Measurements from ENCODE around the gene RENBP. TPM values are rescaled to one million over a fixed set of nuclear protein-coding genes. Genes with fewer than 3 reads are reported as not detected.

The RENBP gene
- polyA plus RNA-seq, 4 donors: 5.1 to 114 (median 21.9) TPM

GRCh38 chrX:153973127-153974002 lies 28.9 kb upstream of the RENBP start:
- peak overlapping the region; percentile 94 to 97 (median 94) for H3K27ac ChIP-seq (ENCODE audit: low read depth in 1 of 3, low read length in 2 of 3)
- 27 to 45% (median 29%) methylated on average over 17 to 20 of the region's 20 CpGs for WGBS, 3 donors
- H3K9me3 ChIP-seq (ENCODE audit: control insufficient read depth in 2 of 2, insufficient read depth in 1 of 2, low read depth in 1 of 2, low read length in 1 of 2): no peaks in the 10 kb centered on the region
- peak in 1 of 2 donors; percentile 27 for DNase-seq
- H3K4me3 ChIP-seq (ENCODE audit: low read depth in 1 of 3, low read length in 3 of 3): peak overlapping the region; percentile 41 to 75 (median 54)
- peaks cover 0 to 13% (median 0%) of the 10 kb centered on the region in 3 donors for H3K36me3 ChIP-seq (ENCODE audit: control insufficient read depth in 3 of 3, insufficient read depth in 2 of 3, low read depth in 1 of 3, low read length in 3 of 3)
- no peaks in the 10 kb centered on the region for H3K27me3 ChIP-seq (ENCODE audit: control insufficient read depth in 3 of 3, insufficient read depth in 3 of 3, low read length in 3 of 3)
- peaks cover 0 to 29% (median 2%) of the 10 kb centered on the region in 3 donors for H3K4me1 ChIP-seq (ENCODE audit: control insufficient read depth in 3 of 3, insufficient read depth in 2 of 3, low read depth in 1 of 3, low read length in 2 of 3)
- FAIRE-seq: no peak

GRCh38 chrX:153972368-153973126 lies 28.1 kb upstream of the RENBP start, which contains the start of gene TMEM187:
Gene TMEM187, plus strand, starts transcription at chrX:153972754. Its CDS starts 9,309 bp downstream, at chrX:153982063.
- Histone ChIP-seq H3K27me3 (ENCODE audit: control insufficient read depth in 3 of 3, insufficient read depth in 3 of 3, low read length in 3 of 3) (no peaks in the 10 kb centered on the region), H3K27ac (ENCODE audit: low read depth in 1 of 3, low read length in 2 of 3) (peak within 1 kb of the TSS; percentile 94 to 100 (median 97)), H3K9me3 (ENCODE audit: control insufficient read depth in 2 of 2, insufficient read depth in 1 of 2, low read depth in 1 of 2, low read length in 1 of 2) (no peaks in the 10 kb centered on the region), H3K36me3 (ENCODE audit: control insufficient read depth in 3 of 3, insufficient read depth in 2 of 3, low read depth in 1 of 3, low read length in 3 of 3) (peaks cover 0 to 21% (median 0%) of the 10 kb centered on the region in 3 donors), H3K4me3 (ENCODE audit: low read depth in 1 of 3, low read length in 3 of 3) (peak within 1 kb of the TSS; percentile 71 to 99 (median 75)), H3K4me1 (ENCODE audit: control insufficient read depth in 3 of 3, insufficient read depth in 2 of 3, low read depth in 1 of 3, low read length in 2 of 3) (peaks cover 0 to 37% (median 2%) of the 10 kb centered on the region in 3 donors)
- FAIRE-seq (no peak), DNase-seq (peak; percentile 83 to 92)
- WGBS, 3 donors: 0 to 13% (median 2%) methylated on average over 34 to 103 of the region's 103 CpGs

GRCh38 chrX:153971450-153972367 lies 27.3 kb upstream of the RENBP start, which contains the start of gene HCFC1:
Gene HCFC1, minus strand, starts transcription at chrX:153971818. Its CDS starts 978 bp downstream, at chrX:153970840.
- H3K9me3 ChIP-seq (ENCODE audit: control insufficient read depth in 2 of 2, insufficient read depth in 1 of 2, low read depth in 1 of 2, low read length in 1 of 2): no peaks in the 10 kb centered on the region
- H3K4me3 ChIP-seq (ENCODE audit: low read depth in 1 of 3, low read length in 3 of 3): peak within 1 kb of the TSS; percentile 71 to 99 (median 75)
- peak within 1 kb of the TSS; percentile 94 to 100 (median 97) for H3K27ac ChIP-seq (ENCODE audit: low read depth in 1 of 3, low read length in 2 of 3)
- DNase-seq: peak; percentile 84 to 94
- H3K27me3 ChIP-seq (ENCODE audit: control insufficient read depth in 3 of 3, insufficient read depth in 3 of 3, low read length in 3 of 3): no peaks in the 10 kb centered on the region
- FAIRE-seq: no peak
- H3K4me1 ChIP-seq (ENCODE audit: control insufficient read depth in 3 of 3, insufficient read depth in 2 of 3, low read depth in 1 of 3, low read length in 2 of 3): peaks cover 0 to 45% (median 2%) of the 10 kb centered on the region in 3 donors
- 0 to 11% (median 2%) methylated on average over 50 to 96 of the region's 96 CpGs for WGBS, 3 donors
- H3K36me3 ChIP-seq (ENCODE audit: control insufficient read depth in 3 of 3, insufficient read depth in 2 of 3, low read depth in 1 of 3, low read length in 3 of 3): peaks cover 0 to 29% (median 0%) of the 10 kb centered on the region in 3 donors

- H3K9me3 ChIP-seq (ENCODE audit: control insufficient read depth in 2 of 2, insufficient read depth in 1 of 2, low read depth in 1 of 2, low read length in 1 of 2): no peaks in the 10 kb centered on the region
- peak; percentile 84 to 86 for DNase-seq
- no peak for FAIRE-seq
- peaks cover 0 to 45% (median 2%) of the 10 kb centered on the region in 3 donors for H3K4me1 ChIP-seq (ENCODE audit: control insufficient read depth in 3 of 3, insufficient read depth in 2 of 3, low read depth in 1 of 3, low read length in 2 of 3)
- WGBS, 3 donors: 0 to 13% (median 1%) methylated on average over 3 to 34 of the region's 34 CpGs
- H3K27ac ChIP-seq (ENCODE audit: low read depth in 1 of 3, low read length in 2 of 3): peak overlapping the region; percentile 94 to 100 (median 97)
- H3K4me3 ChIP-seq (ENCODE audit: low read depth in 1 of 3, low read length in 3 of 3): peak overlapping the region; percentile 71 to 99 (median 75)
- H3K36me3 ChIP-seq (ENCODE audit: control insufficient read depth in 3 of 3, insufficient read depth in 2 of 3, low read depth in 1 of 3, low read length in 3 of 3): peaks cover 0 to 34% (median 0%) of the 10 kb centered on the region in 3 donors
- H3K27me3 ChIP-seq (ENCODE audit: control insufficient read depth in 3 of 3, insufficient read depth in 3 of 3, low read length in 3 of 3): no peaks in the 10 kb centered on the region
Measured at GRCh38 chrX:153971124-153971449, 26.6 kb upstream of the RENBP start.

- WGBS, 3 donors: 0 to 19% (median 0%) methylated on average over 5 to 49 of the region's 49 CpGs
- DNase-seq (peak; percentile 24 to 55), FAIRE-seq (no peak)
- peak overlapping the region; percentile 94 to 100 (median 97) for H3K27ac ChIP-seq (ENCODE audit: low read depth in 1 of 3, low read length in 2 of 3)
- H3K9me3 ChIP-seq (ENCODE audit: control insufficient read depth in 2 of 2, insufficient read depth in 1 of 2, low read depth in 1 of 2, low read length in 1 of 2): no peaks in the 10 kb centered on the region
- H3K4me1 ChIP-seq (ENCODE audit: control insufficient read depth in 3 of 3, insufficient read depth in 2 of 3, low read depth in 1 of 3, low read length in 2 of 3): peaks cover 0 to 45% (median 2%) of the 10 kb centered on the region in 3 donors
- H3K36me3 ChIP-seq (ENCODE audit: control insufficient read depth in 3 of 3, insufficient read depth in 2 of 3, low read depth in 1 of 3, low read length in 3 of 3): peaks cover 0 to 34% (median 0%) of the 10 kb centered on the region in 3 donors
- peak overlapping the region; percentile 71 to 99 (median 75) for H3K4me3 ChIP-seq (ENCODE audit: low read depth in 1 of 3, low read length in 3 of 3)
- H3K27me3 ChIP-seq (ENCODE audit: control insufficient read depth in 3 of 3, insufficient read depth in 3 of 3, low read length in 3 of 3): no peaks in the 10 kb centered on the region
Measured at GRCh38 chrX:153970357-153971123, 26.1 kb upstream of the RENBP start.

- DNase-seq: peak; percentile 7 to 40
- Histone ChIP-seq H3K36me3 (ENCODE audit: control insufficient read depth in 3 of 3, insufficient read depth in 2 of 3, low read depth in 1 of 3, low read length in 3 of 3) (peaks cover 0 to 40% (median 0%) of the 10 kb centered on the region in 3 donors), H3K9me3 (ENCODE audit: control insufficient read depth in 2 of 2, insufficient read depth in 1 of 2, low read depth in 1 of 2, low read length in 1 of 2) (no peaks in the 10 kb centered on the region), H3K27ac (ENCODE audit: low read depth in 1 of 3, low read length in 2 of 3) (peak overlapping the region in 2 of 3 donors; percentile 69 to 100), H3K27me3 (ENCODE audit: control insufficient read depth in 3 of 3, insufficient read depth in 3 of 3, low read length in 3 of 3) (no peaks in the 10 kb centered on the region), H3K4me3 (ENCODE audit: low read depth in 1 of 3, low read length in 3 of 3) (peak overlapping the region; percentile 48 to 99 (median 75)), H3K4me1 (ENCODE audit: control insufficient read depth in 3 of 3, insufficient read depth in 2 of 3, low read depth in 1 of 3, low read length in 2 of 3) (peaks cover 0 to 45% (median 2%) of the 10 kb centered on the region in 3 donors)
- WGBS, 3 donors: 1 to 27% (median 3%) methylated on average over 21 to 26 of the region's 26 CpGs
- no peak for FAIRE-seq
Measured at GRCh38 chrX:153969904-153970356, 25.5 kb upstream of the RENBP start.
